Measurements from ENCODE around the gene NEURL1.
A peak's percentile ranks its signal among the peaks of the same experiment; 100 is the strongest.
"Not testable (repeated sequence)": the region's sequence is repeated elsewhere in the genome, so short reads cannot be mapped to it uniquely, and the experiment has no call there.

NEURL1 gene

DNA sequence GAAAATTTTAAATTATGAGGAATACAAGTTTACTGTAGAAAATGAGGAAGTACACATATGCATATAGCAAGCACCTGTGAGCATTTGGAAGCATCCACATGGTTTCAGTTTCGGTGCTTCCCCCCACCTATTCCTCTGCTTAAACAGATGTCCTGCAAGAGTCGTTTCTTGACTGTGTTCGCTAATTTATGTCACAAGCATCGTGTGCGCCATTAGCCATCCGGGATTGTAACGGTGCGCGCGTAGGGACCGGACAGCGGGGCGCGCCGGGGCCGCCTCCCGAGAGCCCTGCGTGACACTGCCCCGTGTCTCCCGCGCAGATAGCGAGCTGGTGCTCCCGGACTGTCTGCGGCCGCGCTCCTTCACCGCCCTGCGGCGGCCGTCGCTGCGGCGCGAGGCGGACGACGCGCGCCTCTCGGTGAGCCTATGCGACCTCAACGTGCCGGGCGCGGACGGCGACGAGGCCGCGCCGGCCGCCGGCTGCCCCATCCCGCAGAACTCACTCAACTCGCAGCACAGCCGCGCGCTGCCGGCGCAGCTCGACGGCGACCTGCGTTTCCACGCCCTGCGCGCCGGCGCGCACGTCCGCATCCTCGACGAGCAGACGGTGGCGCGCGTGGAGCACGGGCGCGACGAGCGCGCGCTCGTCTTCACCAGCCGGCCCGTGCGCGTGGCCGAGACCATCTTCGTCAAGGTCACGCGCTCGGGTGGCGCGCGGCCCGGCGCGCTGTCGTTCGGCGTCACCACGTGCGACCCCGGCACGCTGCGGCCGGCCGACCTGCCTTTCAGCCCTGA, 90.9 kb downstream of the NEURL1 start:
- DNase-seq = peak; percentile 75

DNA sequence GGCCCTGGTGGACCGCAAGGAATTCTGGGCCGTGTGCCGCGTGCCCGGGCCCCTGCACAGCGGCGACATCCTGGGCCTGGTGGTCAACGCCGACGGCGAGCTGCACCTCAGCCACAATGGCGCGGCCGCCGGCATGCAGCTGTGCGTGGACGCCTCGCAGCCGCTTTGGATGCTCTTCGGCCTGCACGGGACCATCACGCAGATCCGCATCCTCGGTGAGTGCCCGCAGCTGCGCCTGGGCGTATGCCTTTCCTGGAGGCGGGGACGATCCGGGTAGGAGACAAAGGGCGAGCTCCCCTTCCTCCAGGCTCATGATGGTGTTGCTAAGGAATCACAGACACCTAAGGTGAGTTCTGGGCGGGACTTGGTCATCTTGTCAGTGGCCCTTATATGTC, 91.5 kb downstream of the NEURL1 start:
- no peak for DNase-seq

DNA sequence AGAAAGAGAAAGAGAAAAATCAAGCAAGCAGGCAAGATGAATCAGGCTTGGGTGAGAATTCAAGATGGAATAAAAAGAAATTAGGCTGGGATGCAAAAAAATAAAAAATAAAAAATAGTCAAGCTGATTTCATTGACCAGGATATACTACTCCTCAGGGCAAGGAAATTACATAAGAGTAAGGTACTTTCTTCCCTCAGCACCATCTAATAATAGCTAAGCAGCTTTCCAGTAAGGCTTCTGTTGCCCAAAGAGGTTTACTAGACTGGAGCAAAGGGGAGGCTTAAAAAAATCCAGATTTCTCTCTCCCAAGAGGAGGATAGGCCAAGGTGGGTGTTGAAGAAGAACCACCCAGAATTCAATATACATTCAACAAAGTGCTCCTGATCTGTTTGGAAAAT, 93.6 kb downstream of the NEURL1 start:
- DNase-seq = no peak

DNA sequence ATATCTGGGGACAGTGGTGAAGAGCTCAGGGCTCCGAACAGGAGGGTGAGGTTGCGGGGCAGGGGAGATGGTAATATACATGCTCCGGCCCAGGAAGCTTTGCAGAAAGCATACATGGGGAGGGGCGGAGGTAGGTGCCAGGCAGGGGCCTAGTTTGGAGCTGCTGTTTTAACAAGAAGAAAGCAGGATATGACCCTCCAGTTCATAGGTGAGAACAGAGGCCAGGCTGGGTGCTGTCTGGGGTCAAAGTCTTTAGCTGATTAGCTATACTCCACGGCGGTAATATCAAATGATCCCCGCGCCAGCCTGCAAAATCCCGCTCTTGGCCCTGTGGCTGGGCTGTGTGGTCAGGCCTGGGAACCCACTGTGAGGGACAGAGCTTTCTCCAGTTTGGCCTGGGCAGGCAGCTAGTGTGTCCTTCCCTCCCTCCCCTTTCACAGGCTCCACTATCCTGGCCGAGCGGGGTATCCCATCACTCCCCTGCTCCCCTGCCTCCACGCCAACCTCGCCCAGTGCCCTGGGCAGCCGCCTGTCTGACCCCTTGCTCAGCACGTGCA, 95.6 kb downstream of the NEURL1 start:
- DNase-seq = no peak

DNA sequence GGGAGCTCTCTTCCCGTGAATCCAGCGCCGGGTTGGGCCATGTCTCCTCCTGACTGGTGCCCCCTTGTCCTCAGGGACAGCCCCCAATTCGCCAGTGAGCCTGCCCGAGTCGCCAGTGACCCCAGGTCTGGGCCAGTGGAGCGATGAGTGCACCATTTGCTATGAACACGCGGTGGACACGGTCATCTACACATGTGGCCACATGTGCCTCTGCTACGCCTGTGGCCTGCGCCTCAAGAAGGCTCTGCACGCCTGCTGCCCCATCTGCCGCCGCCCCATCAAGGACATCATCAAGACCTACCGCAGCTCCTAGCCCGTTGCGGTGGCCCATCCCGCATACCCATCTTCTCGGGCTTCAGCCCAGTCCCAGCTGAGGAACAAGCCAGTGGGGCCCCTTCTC, 96.6 kb downstream of the NEURL1 start:
- DNase-seq = no peak

DNA sequence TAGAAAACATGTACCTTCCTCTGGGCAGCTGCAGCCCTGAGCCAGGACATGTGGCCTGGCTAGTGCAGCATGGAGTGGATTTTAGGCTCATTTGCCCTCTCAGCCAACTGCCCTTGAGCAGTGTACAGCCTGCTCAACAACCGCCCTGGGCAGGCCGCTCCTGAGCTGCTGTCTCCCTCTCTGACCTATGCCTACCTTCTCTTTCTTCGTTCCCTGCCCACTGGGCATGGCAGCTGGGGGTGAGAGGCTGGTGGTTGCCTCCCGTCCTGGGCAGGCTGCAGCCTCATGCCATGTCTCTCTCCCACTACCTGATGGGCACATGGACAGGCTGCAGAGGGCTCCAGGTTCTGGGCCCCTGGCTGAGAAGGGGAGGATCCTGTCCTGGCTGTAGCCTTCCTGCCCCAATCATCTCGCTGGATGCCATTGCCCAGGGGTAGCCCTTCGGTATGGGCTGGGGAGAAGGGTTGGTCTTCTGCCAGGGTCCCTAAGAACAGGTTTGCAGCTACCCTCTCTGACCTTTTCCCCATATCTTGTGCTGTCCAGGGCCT, 97.3 kb downstream of the NEURL1 start:
- DNase-seq = no peak

DNA sequence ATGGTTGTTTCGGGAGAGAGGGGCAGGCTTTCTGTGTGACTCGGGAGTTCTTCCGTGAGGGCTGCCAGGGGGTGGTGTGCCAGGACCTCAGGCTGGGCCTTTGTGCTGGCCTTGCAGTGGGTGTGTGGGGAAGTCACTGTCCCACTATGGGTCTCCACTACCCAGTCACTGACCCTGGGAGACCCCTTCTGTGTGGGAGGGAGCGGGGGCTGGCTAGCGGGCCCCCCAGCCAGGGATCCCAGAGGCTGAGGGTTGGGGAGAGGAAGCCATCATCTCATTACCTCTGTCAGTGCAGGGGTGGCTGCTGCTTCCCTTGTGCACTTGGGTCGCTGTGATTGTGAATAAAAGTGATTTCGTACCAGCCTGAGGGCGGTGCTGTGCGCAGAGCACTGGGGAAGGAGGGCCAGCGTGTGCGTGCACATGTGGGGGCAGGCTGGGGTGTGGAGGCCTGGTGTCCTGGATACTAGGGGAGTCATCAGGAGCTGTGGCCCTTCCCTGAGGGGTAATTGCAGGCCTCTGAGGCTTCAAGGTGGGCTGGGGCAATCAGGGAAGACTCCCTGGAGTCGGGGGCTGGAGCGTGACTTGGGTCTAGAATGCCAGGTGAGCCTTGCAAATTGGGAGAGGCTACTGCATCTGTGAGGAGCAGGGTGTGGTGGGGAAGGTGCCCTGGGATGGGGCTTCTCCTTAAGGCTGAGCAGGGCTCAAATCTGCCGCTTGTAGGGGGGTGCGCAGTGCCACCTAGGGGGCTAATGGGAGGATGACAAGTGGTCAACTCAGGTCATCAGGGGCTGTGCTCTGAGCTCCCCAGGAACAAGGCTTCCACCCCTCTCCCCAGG, 98.9 kb downstream of the NEURL1 start:
- DNase-seq = no peak

DNA sequence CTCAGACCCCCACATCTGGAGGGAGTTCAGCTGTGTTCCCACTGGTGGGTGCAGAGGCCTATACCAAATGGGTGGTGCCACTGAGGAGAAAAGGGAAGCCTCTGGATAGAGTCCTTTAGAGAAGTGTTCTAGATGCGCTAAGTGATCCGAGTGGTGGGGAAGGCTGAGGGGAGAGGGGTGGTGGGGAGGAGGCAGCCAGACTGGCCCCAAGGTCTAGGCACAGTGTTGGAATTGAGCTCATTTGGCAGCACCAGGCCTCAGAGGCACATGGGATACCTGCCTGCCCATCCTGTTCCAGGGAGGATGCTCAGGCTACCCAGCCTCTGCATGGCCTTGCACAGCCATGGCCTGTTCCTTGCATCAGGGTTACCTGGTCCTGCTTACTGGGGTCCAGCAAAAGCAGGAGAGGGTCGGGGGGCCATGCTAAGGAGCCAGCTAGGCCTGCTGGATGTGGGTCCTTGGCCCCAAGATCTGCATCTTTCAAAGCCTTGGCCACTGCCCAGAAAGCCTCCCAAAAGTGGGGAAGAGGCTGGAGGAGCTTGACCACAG, 99.6 kb downstream of the NEURL1 start:
- no peak for DNase-seq

DNA sequence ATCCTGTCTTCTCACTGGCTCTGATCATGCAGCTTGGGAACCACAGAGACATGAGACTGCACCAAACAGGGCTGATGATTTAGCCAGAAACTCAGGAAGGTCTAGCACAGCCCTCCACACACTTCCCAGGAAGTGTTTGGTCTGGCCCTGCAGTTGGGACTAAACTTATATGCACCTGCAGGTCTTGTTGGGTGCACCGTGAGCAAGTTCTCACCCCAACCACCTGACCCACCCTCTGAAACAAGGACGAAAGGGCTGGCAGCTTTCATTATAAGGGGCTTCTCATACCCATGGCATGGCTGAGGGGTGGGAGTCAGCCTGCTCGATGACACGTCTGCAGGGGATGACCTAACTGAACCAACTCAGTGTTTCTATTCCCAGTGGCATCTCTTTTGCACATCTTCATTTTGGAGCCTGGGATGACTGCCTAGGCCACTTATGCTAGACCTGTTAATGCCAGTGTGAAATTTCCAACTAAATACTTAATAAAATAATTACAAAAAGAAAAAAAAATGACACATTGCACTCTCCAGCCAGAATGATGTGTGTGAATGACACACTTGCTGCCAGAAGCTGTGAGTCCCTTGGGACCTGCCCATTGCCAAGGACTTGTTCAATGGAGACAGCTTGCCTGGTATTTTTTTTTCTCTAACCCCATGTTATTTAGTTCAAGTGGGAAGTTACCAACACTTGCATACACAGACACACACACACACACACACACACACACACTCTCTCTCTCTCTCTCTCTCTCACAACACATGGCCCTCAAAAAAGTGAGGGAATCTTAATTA, 102.6 kb downstream of the NEURL1 start:
- no peak for DNase-seq

DNA sequence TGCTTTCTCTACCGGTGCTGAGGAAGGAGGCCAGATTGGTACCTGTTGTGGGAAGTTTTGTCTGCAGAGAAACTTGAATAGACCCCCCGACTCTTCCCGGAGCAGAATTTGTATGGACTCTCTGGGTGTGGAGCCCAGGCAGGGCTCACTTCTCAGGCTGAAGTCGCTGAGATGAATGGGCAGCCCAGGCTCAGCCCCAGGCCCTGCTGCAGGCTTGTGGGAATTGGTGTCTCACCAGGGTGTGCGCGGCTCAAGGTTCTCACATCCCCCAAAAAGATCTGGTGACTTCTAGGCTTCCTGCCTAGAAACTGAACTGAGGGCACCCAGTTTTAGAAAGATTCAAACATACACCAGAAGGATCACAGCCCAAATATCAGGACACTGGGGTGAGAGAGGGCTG, 103.5 kb downstream of the NEURL1 start:
- no peak for DNase-seq

DNA sequence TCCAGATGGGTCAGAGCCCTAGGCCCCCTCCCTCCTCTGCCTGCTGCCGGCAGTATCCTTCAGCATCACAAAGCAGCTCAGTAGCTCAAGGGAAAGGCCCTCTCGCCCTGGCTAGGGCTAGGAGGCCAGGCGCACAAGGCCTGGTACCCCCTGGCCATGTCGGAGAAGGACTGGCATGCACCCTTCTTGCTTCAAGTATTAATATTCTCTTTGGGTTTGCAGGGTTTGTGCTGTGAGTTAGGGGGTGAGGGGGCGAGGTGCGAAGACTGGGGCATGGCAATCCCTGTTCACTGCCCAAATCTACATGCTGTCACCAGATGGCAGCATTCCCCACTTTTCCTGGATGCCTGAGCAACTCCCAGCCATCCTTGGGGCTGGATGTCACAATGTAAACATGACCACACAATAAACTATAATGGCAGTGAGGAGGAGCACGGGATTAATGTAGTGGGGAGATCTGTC, 105.2 kb downstream of the NEURL1 start:
- peak; percentile 59 for DNase-seq

DNA sequence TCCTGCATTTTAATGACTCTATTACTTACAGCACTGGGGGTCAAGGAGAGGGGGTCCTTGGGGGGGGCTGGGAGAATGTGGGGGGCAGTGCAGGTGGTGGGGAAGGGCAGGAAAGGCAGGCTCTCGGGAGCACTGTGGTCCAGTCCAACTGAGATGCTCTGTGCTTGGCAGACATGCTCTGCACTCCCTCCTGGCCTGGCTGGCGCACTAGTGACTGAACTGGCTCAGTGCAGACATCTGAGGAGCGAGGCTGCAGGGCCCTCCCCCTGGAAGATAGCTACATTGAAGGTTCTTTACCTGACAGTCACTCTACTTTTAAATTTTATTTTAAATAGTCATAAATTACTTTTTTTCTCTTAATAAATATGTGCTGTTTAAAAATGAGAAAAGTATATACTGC, 105.7 kb downstream of the NEURL1 start:
- DNase-seq = no peak

DNA sequence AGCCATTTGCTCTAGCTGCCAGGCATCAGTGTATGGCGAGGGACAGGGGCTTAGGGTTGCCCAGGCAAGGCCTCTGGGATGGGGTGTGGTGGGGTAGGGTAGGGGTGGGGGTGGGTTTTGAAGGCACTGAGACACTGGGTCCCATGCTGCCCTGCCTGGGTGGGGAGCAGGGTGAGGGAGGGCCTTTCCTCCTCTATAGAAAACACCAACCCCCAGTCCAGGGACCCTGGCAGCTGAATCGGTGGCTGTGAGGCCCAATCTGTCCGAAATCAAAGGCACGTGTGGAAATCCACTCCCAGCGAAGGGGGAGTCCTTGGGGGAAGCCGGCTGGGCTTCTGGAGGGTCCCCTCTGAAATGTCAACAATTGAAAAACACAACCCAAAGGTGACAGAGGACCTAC, 106.4 kb downstream of the NEURL1 start:
- no peak for DNase-seq

DNA sequence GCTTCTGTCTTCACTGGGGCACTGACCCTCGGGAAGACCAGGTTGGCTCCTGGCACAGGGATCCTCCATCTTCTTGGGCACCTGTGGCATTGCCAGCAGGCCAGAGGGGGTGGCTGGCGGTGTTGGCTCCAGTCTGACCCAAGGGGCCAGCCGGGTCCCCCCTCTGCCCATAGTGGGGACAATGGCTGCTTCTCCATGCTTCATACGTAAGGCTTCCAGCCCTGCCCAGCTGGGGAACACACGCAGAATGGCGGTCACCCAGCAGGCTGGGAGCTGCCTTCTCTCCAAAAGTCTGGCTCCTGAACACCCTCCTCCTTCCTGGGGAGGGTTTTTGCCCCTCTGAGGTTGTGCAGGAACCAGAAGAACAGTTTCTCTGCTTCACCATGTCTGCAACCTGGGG, 106.8 kb downstream of the NEURL1 start:
- no peak for DNase-seq

DNA sequence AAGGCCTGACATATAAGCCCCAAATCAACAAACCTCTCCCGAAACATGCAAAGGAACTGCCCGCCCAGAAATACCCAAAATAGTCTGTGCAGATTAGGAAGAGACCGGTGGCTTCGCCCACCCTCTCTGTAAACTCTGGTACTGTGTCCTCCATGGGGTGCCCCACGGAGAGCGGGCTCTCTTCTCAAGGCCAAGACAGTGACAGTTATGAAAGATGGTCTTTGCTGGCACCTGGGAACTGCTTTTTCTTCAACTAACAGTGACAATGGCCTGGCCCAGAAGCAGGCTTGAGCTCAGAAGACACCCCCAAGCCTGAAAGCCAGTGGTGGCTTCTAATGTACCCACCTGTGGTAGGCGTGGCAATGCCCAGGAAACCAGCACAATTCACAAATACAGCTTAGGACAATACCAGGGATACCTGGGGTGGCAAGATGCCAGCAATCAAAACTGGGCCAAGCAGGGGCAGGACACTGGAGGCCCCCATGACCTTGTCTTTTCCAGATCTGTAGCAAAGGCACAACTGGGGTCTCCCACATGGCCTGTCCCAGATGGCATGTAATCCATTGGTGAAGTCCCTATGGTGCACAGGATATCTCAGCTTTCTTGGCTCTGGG, 107.6 kb downstream of the NEURL1 start:
- DNase-seq = no peak

DNA sequence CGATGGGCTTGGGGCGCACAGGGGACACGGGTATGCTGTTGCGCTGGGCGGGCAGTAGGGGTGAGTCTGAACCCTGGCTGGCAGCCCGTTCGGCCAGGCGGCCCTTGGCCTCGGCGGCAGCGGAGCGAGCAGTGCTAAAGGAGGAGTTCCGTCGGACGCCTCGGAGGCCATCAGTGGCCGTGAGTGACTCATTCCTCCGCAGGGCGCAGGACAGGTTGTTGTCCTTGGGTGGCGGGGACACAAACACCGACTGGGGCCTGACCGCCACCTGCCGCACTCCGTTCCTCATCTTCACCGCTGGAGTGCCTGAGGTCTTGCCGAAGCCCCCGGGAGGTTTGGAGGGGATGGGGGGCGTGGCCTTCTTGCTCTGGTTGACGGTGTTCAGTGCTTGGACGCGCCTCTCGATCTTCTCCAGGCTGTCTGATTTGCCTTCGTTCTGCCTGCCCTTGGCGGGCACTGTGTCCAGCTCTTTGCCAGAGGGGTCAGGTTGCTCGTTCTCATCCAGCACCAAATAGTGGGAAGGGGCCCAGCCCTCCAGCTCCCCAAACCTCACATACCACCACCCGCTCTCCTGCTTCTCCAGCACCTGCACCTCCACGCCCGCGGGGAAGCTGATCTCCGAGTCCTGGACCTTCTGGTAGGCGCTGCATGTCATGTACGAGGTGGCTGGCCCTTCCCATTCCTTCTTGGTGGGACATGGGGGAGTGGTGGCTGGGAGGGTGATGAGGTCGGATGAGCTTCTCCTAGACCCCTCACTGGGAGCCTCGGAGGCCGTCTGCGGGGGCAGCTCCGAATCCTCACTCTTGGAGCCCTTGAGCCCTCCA, 108.7 kb downstream of the NEURL1 start:
- no peak for DNase-seq

DNA sequence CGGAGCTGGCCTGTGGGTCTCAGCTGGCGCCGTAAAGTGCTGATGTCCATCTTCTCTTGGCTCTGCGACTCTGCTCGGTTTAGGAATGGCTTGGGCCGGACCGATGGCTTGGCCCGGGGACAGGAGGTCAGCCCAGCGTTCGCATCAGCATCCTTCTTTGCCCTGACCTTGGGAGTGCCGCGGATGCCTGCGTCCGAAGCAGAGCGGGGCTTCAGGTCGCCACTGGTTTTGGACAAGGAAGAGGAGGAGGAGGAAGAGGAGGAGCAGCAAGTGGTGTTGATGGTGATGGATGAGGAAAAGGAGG, 109.3 kb downstream of the NEURL1 start:
- DNase-seq = no peak

DNA sequence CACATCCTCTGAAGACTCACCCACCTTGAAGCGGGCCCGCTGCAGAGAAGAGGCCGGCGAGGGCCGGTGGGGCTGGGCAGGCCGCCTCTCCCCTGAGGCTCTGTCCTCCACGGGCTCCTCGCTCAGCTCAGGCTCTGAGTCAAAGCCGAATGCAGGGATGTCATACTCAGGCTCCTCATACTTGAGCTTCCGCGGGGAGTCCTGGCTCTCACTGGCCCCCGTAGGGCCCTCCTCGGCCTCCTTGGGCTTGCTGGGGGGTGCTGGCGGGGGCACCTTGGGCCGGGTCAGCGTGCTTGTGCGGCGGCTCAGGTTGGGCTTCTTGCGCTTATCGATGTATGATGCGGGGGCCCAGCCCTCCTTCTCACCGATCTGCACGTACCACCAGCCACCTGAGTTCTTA, 109.9 kb downstream of the NEURL1 start:
- no peak for DNase-seq

DNA sequence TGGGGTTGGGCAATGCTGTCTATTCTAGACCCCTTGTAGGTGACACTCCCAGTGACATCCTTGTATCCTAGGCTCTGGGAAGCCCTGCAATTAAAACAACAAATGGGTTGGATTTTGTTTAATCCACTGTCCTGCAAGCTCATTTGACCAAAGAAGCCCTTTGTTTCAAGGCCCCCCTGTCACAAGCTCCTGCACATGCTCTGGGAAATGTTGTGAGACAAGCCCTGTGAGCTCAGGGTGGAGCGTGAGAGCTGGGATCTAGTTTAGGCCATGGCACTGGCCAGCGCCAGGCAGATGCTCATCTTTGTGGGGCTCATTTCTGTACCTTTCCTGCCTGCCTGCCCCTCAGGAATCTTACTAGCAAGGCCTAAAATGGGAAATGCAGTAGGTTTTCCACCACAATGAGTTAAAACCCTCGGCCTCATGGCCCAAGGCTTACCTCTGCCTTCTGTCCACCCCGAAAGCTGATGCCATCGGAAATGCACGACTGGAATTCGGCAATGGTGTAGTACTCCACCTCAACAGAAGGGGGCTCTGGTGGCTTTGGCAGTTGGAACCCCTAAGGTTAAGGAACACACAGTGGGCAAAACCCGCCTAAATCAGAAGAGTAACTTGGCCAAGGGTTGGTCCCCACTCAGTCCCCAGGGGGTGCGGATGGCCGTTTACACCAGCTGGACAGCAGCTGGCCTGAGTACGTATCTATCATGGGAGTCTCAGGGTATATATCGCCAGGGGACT, 112.0 kb downstream of the NEURL1 start:
- no peak for DNase-seq

DNA sequence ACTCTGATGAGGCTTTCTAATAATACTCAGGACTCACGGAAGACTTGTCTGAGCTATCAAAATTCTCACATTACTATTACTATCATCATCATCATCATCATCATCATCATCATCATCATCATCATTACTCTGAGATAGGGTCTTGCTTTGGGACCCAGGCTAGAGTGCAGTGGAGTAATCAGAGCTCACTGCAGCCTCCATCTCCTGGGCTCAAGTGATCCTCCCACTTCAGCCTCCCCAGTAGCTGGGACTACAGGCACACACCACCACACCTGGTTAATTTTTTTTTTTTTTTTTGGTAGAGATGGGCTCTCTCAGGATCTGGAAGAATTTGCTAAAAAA, 112.6 kb downstream of the NEURL1 start:
- DNase-seq = not testable (repeated sequence)

All from right kidney (tissue), 1 donor.